Measurements from ENCODE around the gene MTAP.
"Not testable (repeated sequence)": the region's sequence is repeated elsewhere in the genome, so short reads cannot be mapped to it uniquely, and the experiment has no call there.

Gene MTAP

GRCh38 chr9:21933281-21933680 is 130.8 kb downstream of the MTAP start:
- Histone ChIP-seq H3K4me3 (no peak overlapping the region), H3K4me2 (no peak overlapping the region), H3K36me3 (peaks cover 34% of the 10 kb centered on the region)

GRCh38 chr9:21933865-21934264 is 131.4 kb downstream of the MTAP start:
- Histone ChIP-seq H3K36me3 (peaks cover 34% of the 10 kb centered on the region), H3K27ac (no peak overlapping the region), H3K4me3 (no peak overlapping the region), H3K9me3 (no peaks in the 10 kb centered on the region), H3K27me3 (no peaks in the 10 kb centered on the region), H4K20me1 (no peaks in the 10 kb centered on the region), H3K4me2 (no peak overlapping the region), H3K4me1 (no peaks in the 10 kb centered on the region), H3K9ac (no peak overlapping the region)
- TF ChIP-seq Cebpa-rat (IDR thresholded peaks at IDR 0.05) = no peak

More at GRCh38 chr9:21933281-21933680, 130.8 kb downstream of the MTAP start:
- TF ChIP-seq Cebpa-rat (IDR thresholded peaks at IDR 0.05) = no peak
- Histone ChIP-seq H3K4me1 (no peaks in the 10 kb centered on the region), H3K27me3 (no peaks in the 10 kb centered on the region), H3K27ac (no peak overlapping the region), H3K9me3 (no peaks in the 10 kb centered on the region), H4K20me1 (no peaks in the 10 kb centered on the region), H3K9ac (no peak overlapping the region)

- Histone ChIP-seq H3K4me2 (no peak overlapping the region), H3K4me1 (no peaks in the 10 kb centered on the region)
These were observed 133.2 kb downstream of the MTAP start for GRCh38 chr9:21935631-21936030.

GRCh38 chr9:21936161-21936560 is 133.7 kb downstream of the MTAP start:
- H3K27ac ChIP-seq = no peak overlapping the region
- H4K20me1 ChIP-seq = no peaks in the 10 kb centered on the region
- no peaks in the 10 kb centered on the region for H3K9me3 ChIP-seq
- peaks cover 15% of the 10 kb centered on the region for H3K36me3 ChIP-seq
- H3K27me3 ChIP-seq = no peaks in the 10 kb centered on the region
- TF ChIP-seq Cebpa-rat (IDR thresholded peaks at IDR 0.05) = no peak
- H3K4me3 ChIP-seq = no peak overlapping the region
- H3K4me2 ChIP-seq = no peak overlapping the region
- H3K4me1 ChIP-seq = no peaks in the 10 kb centered on the region
- no peak overlapping the region for H3K9ac ChIP-seq

More at GRCh38 chr9:21935631-21936030, 133.2 kb downstream of the MTAP start:
- H3K27me3 ChIP-seq = no peaks in the 10 kb centered on the region
- H4K20me1 ChIP-seq = no peaks in the 10 kb centered on the region
- H3K27ac ChIP-seq = no peak overlapping the region
- H3K36me3 ChIP-seq = peaks cover 21% of the 10 kb centered on the region
- no peak for TF ChIP-seq Cebpa-rat (IDR thresholded peaks at IDR 0.05)
- no peak overlapping the region for H3K4me3 ChIP-seq
- H3K9ac ChIP-seq = no peak overlapping the region
- H3K9me3 ChIP-seq = no peaks in the 10 kb centered on the region

GRCh38 chr9:21941337-21941995 is 139.0 kb downstream of the MTAP start:
- H3K9me3 ChIP-seq = no peaks in the 10 kb centered on the region

GRCh38 chr9:21943464-21943863 is 141.0 kb downstream of the MTAP start:
- H3K4me2 ChIP-seq = no peak overlapping the region
- no peaks in the 10 kb centered on the region for H3K36me3 ChIP-seq
- no peak overlapping the region for H3K4me3 ChIP-seq
- TF ChIP-seq Cebpa-rat (IDR thresholded peaks at IDR 0.05) = no peak
- H3K27me3 ChIP-seq = no peaks in the 10 kb centered on the region
- H3K4me1 ChIP-seq = no peaks in the 10 kb centered on the region
- no peak overlapping the region for H3K27ac ChIP-seq
- H3K9ac ChIP-seq = no peak overlapping the region
- H4K20me1 ChIP-seq = no peaks in the 10 kb centered on the region
- H3K9me3 ChIP-seq = no peaks in the 10 kb centered on the region

More at GRCh38 chr9:21941337-21941995, 139.0 kb downstream of the MTAP start:
- H3K27me3 ChIP-seq = no peaks in the 10 kb centered on the region
- no peak overlapping the region for H3K4me3 ChIP-seq
- H3K4me2 ChIP-seq = no peak overlapping the region
- no peak for TF ChIP-seq Cebpa-rat (IDR thresholded peaks at IDR 0.05)
- no peaks in the 10 kb centered on the region for H3K4me1 ChIP-seq
- no peaks in the 10 kb centered on the region for H4K20me1 ChIP-seq
- H3K27ac ChIP-seq = no peak overlapping the region
- H3K36me3 ChIP-seq = no peaks in the 10 kb centered on the region
- no peak overlapping the region for H3K9ac ChIP-seq

GRCh38 chr9:21945606-21946005 is 143.2 kb downstream of the MTAP start:
- H3K9ac ChIP-seq = no peak overlapping the region

GRCh38 chr9:21958833-21959232 is 156.4 kb downstream of the MTAP start:
- Histone ChIP-seq H3K9ac (no peak overlapping the region), H4K20me1 (no peaks in the 10 kb centered on the region), H3K27ac (no peak overlapping the region), H3K27me3 (peaks cover 13% of the 10 kb centered on the region), H3K9me3 (peaks cover 16% of the 10 kb centered on the region), H3K4me2 (no peak overlapping the region), H3K4me3 (no peak overlapping the region), H3K4me1 (no peaks in the 10 kb centered on the region), H3K36me3 (no peaks in the 10 kb centered on the region)
- TF ChIP-seq Cebpa-rat (IDR thresholded peaks at IDR 0.05) = no peak

More at GRCh38 chr9:21945606-21946005, 143.2 kb downstream of the MTAP start:
- TF ChIP-seq Cebpa-rat (IDR thresholded peaks at IDR 0.05) = no peak
- Histone ChIP-seq H3K4me1 (no peaks in the 10 kb centered on the region), H3K36me3 (no peaks in the 10 kb centered on the region), H3K27ac (no peak overlapping the region), H3K27me3 (no peaks in the 10 kb centered on the region), H3K4me2 (no peak overlapping the region), H3K4me3 (no peak overlapping the region), H4K20me1 (no peaks in the 10 kb centered on the region), H3K9me3 (no peaks in the 10 kb centered on the region)

GRCh38 chr9:21959268-21959667 is 156.8 kb downstream of the MTAP start:
- H3K9ac ChIP-seq, H3K4me3 ChIP-seq, H3K27ac ChIP-seq, H3K4me1 ChIP-seq, H3K4me2 ChIP-seq, H3K36me3 ChIP-seq, H4K20me1 ChIP-seq: not testable (repeated sequence)
- peaks cover 17% of the 10 kb centered on the region for H3K27me3 ChIP-seq
- H3K9me3 ChIP-seq = peaks cover 19% of the 10 kb centered on the region

- Histone ChIP-seq H3K4me2 (no peak overlapping the region), H3K4me1 (peaks cover 12% of the 10 kb centered on the region), H3K9me3 (peaks cover 24% of the 10 kb centered on the region), H3K27ac (no peak overlapping the region), H3K4me3 (no peak overlapping the region), H3K36me3 (no peaks in the 10 kb centered on the region), H3K9ac (no peak overlapping the region), H3K27me3 (peaks cover 40% of the 10 kb centered on the region), H4K20me1 (peaks cover 18% of the 10 kb centered on the region)
- peak; percentile 73; the same call in 1 of the 2 replicates for TF ChIP-seq Cebpa-rat (IDR thresholded peaks at IDR 0.05)
These were observed 159.1 kb downstream of the MTAP start for GRCh38 chr9:21961569-21961968.
